ENCODE data around the gene FAM83E.
"Not testable (repeated sequence)": the region's sequence is repeated elsewhere in the genome, so short reads cannot be mapped to it uniquely, and the experiment has no call there.

Gene FAM83E

DNA sequence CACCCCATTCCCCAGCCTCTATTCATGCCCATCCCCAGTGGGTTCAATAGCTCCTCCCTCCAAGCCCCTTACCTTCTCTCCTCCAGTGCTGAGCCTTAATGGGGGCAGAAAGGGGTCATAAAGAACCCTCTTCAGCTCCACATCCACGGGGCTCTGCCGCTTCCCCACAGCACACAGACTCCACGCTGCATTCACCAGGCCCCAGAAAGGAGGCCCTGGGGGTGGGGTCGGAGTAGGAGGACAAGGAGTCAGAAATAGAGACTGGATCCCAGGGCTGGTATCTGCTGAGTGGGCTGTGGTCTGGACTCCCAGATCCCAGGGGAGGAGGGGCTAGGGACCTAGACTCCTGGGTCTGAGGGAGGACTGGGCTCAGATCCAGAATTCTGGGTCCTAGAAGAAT, 29.5 kb upstream of the FAM83E start:
- intact Hi-C loops (cut with DNase I), result no loop called here
- DNase-seq, result peak in 1 of 10 donors; percentile 82

DNA sequence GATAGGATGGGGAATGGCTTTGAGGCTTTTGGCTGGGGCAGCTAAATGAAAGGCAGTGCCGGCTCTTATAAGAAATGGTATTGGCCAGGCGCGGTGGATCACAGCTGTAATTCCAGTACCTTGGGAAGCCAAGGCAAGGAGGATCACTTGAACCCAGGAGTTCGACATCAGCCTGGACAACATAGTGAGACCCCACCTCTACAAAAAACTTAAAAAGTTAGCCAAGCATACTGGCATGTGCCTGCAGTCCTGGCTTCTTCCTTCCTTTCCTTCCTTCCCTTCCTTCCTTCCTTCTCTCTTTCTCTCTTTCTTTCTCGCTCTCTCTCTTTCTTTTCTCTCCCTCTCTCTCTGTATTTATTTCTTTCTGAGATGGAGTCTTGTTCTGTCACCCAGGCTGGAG, 28.0 kb upstream of the FAM83E start:
- no peak for DNase-seq
- intact Hi-C loops (cut with DNase I), result no loop called here

DNA sequence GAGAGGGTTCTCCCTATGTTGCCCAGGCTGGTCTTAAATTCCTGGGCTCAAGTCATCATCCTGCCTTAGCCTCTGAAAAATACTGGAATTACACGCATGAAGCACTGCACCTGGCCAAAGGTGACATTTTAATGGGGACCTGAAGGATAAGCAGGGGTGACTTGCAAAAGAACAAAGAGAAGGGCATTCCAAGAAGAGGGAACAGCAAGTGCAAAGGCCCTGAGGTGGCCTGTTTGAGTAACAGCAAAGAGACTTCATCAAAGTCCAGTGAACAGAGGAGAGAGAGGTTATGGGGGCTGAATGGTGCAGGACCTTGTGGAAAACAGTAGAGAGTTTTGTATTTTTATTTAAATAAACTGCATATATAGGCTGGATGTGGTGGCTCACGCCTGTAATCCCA, 27.0 kb upstream of the FAM83E start:
- DNase-seq, result no peak
- intact Hi-C loops (cut with DNase I), result no loop called here

DNA sequence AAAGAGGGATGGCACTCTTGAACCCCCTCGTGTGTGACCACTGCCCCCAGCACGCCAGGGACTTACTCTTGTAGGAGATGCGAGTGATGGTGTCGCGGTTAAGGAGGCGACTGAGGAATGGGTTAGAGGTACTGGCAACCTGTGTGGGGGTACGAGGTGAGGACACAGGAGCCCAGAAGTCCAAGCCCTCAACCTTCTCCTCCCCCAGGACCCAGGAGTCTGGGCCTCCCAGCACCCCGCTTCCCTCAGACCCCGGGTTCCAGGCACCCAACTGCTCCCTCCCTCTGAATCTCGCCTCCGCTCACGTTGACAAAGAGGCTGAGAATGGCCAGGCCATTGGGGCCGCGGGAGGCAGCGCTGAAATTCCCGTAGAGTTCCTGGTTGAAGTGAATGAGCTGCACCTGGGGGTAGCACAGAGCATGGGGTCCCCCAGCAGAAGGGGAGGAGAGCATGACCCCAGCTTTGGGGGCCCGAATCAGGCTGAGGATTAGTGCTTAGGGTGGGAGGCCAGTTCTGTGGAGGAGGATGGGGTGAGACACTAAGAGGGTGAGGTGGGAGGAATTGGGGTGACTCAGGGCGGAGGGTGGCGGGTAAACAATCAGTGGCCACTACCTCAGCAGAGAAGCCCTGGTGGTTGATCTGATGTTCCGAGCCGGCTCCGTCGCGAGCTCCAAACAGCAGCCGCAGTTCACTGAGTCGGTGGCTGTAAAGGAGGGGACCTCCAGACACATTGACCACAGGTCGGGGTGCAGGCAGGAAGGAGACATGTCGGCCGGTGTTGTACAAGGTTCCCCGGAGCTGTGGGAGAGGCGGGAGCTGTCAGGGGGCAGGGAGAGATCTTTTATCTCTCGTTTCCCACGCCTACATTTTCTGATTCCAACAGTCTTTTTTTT, 24.9 kb upstream of the FAM83E start:
- peak in 1 of 10 donors; percentile 77 for DNase-seq
- intact Hi-C loops (cut with DNase I), result no loop called here

DNA sequence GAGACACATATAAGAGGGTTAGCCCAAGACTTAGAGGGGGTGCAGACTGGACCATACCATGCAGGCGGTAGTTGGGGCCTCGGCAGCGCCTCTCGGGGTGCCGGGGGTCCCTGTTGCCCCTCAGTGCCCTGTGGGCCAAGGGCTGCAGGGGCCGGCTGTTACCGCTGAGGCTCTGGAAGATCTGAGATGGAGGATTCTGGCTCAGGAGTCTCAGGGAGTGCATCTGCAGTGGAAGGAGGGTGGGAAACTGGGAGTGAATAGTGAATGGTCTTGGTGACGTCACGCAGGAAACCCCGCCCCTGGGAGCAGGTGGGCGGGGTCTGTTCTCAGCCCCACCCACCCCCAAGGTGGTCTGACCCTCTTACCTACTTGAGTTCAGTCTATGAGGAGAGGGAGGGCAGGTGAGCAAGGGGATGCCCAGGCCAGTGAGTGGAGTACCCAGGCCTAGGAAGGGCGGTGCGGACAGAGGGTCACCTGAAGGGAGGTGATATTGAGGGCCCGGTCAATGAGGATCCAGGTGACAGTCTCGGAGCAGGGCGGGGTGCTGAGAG, 24.0 kb upstream of the FAM83E start:
- DNase-seq, result peak in 1 of 10 donors; percentile 61
- intact Hi-C loops (cut with DNase I), result no loop called here

DNA sequence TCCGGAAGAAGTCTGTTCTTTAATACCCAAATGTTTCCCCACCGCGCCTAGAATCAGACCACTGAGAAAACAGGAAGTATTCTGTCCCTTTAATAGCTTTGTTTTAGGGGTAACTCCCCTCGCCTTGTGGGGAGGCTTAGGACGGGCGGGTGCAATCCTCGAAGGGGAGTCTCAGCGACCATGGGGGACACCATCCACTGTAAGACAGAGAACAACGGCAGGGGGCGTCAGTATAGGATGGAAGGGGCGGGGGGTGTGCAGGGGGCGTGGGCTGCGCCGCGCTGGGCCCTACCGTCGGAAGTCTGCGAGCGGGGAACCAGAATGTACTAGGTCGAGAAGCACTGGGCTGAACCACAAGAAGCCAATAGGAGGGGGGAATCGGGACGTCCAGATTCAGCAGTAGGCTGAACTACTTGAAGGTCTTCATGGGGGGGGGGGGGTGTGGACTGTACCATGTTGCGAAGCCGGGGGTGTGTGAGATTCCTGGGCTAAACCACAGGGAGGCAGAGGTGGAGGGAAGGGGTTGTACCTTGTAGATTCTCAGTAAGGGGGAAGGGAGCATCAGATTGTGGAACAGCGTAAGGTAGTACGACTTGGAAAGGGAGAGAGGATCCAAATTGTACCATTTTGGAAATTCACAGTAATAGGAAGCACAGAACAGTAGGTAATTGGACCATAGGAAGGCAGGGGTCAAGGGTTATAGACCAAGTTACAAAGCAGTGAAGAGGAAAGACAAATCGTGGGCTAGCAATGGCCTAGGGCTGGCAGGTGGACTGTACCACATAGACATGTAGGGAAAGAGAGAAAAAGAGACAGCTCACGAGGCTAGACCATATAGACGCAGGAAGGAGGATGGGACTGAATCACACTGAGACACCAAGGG, 23.3 kb upstream of the FAM83E start:
- intact Hi-C loops (cut with DNase I), result no loop called here
- peak; percentile 67 to 97 (median 78) for DNase-seq

DNA sequence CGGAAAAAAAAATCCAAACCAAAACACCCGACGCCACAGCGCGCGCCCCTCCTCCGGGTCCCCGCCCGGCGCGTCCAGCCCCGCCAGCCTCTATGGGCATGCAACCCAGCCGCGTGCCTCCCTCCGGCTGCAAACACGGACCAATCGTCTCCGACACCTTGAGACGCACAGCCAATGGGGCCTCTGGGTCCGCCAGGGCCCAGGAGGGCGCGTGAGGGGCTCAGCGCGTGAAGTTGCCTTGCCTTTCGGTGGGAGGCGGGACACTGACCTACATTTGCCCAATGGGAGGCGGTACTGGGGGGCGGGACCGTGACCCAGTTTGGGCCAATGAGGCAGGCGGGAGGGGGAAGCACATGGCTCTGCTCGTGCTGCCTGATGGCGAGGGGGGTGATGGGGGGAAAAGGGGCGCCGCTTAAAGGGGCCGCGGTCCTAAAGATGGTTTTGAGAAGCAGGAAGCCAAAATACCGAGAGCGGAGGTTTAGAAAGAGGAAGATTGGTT, 22.6 kb upstream of the FAM83E start:
- intact Hi-C loops (cut with DNase I), result no loop called here
- peak; percentile 97 to 100 (median 99) for DNase-seq

DNA sequence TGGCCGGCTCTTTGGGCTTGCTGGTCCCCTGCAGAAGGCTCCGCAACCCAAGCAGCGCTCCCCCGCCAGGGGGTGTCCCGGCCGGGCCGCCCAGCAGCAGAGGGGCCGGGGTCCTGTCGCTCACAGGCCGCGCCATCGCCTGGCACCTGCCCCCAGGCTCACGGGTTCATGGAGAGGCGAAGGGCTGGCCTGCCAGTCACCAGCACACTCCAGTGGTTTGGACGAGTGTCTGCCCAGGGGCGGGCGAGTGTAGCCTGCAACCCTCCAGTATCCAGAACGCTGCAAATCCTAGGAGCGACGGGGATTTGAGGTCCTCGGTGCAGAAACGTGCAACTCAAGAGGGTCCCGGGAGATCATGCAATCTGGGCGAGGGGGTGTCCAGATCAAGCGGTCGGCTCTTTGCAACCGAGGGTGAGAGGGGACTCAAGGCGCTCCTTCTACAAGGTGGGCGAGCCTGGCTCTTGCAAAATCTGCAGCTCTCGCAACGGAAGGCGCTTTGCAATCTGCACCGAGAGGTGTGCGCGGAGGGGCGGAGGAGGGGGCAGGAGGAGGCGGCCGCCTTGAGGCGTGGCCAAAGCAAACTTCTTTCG, 22.1 kb upstream of the FAM83E start, which contains the start of gene DBP:
DBP (minus strand) TSS at position 521 of the 590 bp plus-strand sequence; CDS start at position 136, 385 bp downstream.
- DNase-seq, result peak in 3 of 10 donors; percentile 46 to 93 (median 79)
- intact Hi-C loops (cut with DNase I), result no loop called here

DNA sequence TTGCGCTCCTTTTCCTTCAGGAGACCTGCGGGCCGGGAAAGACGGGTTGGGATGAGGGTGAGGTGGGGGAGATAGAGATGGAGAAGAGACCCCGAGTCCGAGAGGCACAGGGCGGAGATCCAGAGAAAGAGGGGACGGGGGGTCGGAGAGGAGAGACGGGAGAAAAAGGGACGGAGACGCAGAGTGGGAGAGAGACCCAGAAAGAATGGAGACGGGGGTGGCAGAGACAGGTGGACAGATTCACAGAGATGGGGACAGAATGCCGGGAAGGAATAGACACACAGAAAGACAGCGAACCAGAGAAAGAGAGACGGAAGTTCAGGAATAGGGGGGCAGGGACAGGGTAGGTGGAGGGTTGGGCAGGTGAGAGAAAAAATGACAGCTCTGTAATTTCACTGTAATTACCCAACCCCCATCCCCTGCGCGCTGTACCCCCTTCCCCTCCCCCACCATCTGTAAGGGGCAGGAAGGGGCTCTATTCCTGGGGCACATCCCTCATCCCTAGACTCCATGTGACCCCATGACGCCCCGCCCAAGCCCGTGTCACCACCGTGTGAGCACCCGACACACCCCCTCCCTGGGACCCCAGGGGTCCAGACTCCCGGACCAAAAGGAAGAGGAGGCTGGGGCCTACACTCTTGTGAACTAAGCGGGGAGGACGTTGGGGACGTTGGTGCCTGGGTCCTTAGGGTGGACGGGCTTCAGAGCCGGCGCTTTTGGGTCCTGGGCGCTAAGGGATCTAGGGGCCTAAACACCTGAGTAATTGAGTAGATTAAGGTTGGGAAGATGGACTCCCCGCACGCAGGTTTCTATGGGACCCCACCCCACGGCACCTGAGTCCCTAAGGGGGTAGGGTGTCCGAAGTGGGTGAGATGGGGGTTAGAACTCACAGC, 21.3 kb upstream of the FAM83E start:
- DNase-seq, result peak in 3 of 10 donors; percentile 48 to 90 (median 67)

DNA sequence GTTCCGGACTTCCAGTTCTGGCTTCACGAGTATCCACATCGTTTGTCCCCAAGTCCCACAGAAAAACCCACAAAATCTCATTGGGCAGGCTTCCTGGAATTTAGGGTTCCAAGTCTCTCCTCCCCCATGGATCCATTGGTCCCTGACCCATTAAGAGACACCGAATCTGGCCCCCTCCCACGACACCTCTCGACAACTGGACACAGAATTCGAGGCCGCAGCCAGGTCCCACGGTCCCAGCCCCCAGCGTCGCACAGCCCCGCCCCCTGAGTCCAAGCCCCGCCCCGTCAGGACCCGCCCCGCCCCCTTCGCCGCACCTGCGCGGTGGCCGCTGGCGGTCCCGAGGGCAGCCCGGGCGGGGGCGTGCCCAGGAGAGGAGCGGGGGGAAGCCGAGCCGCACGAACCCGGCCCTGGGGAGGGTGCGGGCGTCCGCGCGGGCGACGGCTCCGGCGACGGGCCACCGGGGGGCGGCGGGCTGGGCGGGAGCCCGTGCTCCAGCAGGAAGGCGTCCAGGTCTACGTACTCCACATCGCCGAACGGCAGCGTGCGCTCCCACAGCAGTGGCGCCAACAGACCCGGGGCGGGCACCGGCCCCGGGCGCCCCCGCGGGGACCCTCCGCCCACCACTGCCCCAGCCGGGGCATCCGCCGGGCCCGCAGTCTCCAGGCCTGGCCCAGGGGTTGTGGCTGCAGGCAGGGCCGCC, 20.5 kb upstream of the FAM83E start:
- peak in 7 of 10 donors; percentile 50 to 93 (median 61) for DNase-seq
- intact Hi-C loops (cut with DNase I), result no loop called here

More for the DNA sequence above, 21.3 kb upstream of the FAM83E start:
- intact Hi-C loops (cut with DNase I), result no loop called here

DNA sequence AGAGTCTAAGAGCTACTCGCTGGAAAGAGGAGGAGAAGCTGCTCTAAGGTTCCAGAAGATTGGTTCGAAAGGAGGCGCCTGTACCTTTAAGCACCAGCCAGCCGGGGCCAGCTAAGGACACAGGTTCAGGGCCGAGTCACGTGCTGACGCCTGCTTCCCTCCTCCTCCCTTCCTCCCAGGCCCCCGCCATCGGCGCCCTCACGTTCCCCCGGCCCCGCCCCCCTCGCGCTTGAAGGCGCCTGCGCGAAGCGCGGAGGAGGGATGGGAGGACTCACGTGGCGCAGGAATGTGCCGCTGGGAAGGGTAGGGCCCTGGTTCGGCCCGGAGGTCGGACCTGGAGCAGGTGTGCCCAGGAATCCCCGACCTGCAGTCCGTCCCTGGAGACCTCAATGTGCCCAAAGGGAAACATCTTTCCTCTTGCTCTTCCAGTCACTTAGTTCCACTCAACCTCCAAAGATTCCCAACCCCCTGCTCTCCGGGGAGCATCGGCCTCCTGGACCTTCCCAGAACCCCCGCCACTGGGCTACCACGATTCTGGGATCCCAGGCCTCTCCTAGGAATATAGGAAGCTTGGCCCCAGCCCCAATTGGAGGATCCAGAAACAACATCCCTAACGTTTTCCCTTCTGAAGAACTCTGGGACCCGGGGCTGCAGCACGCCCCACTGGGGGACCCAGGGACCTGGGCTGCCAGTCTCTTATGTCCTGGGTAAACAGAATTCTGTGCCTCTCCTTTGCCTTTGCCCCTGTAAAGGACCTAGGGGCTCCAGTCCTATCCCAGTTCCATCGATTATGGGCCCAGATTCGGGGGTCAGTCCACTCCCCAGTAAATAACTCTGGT, 19.8 kb upstream of the FAM83E start:
- peak; percentile 87 to 99 (median 93) for DNase-seq
- intact Hi-C loops (cut with DNase I), result no loop called here

DNA sequence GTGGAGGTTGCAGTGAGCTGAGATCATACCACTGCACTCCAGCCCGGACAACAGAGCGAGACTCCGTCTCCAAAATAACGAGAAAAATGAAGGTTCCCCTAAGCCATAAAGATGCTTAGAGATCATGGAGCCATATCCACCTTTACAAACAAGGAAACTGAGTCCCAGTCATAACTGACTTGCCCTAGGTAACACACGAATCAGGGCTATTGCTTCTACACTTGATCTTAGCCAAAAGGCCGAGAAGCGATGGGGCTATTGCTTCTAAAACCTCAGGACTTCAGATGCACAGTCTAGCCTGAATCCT, 19.1 kb upstream of the FAM83E start:
- intact Hi-C loops (cut with DNase I), result no loop called here
- DNase-seq, result no peak

DNA sequence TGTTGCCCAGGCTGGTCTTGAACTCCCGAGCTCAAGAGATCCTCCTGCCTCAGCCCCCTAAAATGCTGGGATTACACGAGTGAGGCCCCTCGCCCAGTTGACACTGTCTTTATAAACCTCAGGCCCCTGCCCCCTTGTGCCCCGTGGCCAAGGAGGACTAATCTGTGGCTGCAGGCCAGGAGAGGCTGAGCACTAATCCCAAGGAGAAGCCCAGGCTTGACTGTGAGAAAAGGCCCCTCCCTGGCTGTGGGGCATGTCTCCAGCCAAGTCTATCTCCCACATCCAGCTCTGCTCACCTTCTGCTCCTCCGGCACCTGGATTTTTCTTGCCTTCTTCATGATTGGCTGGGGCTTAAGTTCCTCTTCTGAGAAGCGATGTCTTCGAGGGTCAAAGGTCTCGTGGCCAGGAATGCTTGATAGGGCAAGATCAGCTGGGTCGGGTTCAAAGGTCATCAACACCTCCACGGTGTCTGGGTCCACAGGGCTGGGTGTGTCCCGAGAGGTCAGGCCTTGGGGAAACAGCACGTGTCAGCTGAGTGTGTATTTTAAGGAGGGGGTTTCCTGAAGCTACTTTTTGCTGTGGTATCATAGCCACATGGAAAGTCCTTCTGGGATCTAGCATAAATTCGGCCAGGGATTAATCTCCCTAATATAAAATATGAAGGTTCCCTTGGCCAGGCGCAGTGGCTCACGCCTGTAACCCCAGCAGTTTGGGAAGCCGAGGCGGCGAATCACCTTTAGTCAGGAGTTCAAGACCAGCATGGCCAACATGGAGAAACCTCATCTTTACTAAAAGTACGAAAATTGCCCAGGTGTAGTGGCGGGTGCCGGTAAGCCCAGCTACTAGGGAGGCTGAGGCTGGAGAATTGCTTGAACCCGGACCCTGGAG, 18.5 kb upstream of the FAM83E start:
- no peak for DNase-seq
- intact Hi-C loops (cut with DNase I), result no loop called here

DNA sequence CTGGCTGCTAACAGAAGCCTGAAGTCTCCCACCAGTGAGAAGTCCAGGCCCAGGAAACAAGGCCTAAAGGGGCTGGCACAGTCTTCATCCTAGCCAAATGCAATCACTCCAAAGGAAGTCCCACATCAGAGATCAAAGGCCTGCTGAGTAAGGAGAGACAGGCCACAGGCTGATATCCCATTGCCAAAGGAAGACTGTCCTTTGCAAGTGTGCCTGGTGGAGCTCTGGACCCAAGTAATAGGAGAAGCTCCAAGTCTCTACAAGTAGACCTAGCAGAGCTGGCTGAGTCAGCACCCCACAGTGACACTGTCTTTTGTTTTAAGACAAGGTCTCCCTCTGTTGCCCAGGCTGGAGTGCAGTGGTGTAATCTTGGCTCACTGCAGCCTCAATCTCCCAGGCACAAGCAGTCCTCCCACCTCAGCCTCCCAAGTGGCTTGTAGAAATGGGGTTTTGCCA, 17.8 kb upstream of the FAM83E start:
- no peak for DNase-seq
- intact Hi-C loops (cut with DNase I), result no loop called here

DNA sequence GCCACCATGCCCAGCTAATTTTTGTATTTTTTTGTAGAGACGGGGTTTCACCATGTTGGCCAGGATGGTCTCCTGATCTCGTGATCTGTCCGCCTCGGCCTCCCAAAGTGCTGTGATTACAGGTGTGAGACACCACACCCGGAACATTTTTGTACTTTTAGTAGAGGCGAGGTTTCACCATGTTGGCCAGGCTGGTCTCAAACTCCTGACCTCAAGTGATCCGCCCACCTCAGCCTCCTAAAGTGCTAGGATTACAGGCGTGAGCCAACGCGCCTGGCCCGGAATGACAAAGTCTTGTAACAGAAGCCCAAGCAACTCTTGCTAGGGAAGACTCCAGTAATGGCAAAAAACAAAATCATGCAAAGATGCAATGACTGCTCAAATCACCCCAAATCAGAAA, 17.4 kb upstream of the FAM83E start:
- DNase-seq; intact Hi-C loops (cut with DNase I): not testable (repeated sequence)

DNA sequence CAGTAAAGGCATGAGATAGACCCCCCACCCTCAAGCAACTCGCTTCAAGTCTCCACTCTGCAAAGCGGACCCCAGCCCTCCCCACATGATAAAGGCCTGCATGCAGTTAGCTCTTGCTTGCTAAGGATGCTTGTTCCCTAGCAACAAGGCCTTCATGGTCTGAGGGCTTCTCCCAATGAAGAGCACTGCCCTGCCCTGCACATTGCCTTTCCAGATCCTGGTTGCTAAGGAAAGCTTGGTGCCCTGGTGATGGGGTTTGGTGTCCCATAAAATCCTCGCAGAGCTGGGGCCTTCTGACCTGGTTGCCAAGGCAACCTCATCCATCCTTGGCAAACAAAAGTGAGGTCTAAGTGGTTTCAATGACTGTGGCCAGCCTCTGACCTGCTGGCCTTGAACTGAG, 16.3 kb upstream of the FAM83E start:
- intact Hi-C loops (cut with DNase I), result no loop called here
- DNase-seq, result no peak

All from posterior cingulate gyrus (tissue), 11 donors.